ENCODE results near the gene FASTKD3.

FASTKD3 gene

GRCh38 chr5:7846327-7846726, 22.5 kb downstream of the FASTKD3 start:
- no peak for DNase-seq

GRCh38 chr5:7845557-7845956, 23.3 kb downstream of the FASTKD3 start:
- no peak for DNase-seq

- DNase-seq, result no peak
Observed at GRCh38 chr5:7844901-7845300, 23.9 kb downstream of the FASTKD3 start.

GRCh38 chr5:7842531-7842930, 26.3 kb downstream of the FASTKD3 start:
- no peak for DNase-seq

- no peak for DNase-seq
Observed at GRCh38 chr5:7837403-7837802, 31.4 kb downstream of the FASTKD3 start.

GRCh38 chr5:7834982-7835381, 33.8 kb downstream of the FASTKD3 start:
- no peak for DNase-seq

GRCh38 chr5:7828269-7828668, 40.6 kb downstream of the FASTKD3 start:
- no peak for DNase-seq

- no peak for DNase-seq
Observed at GRCh38 chr5:7827610-7828009, 41.2 kb downstream of the FASTKD3 start.

GRCh38 chr5:7825630-7826029, 43.2 kb downstream of the FASTKD3 start:
- no peak for DNase-seq

GRCh38 chr5:7824995-7825394, 43.8 kb downstream of the FASTKD3 start:
- DNase-seq, result no peak

GRCh38 chr5:7823594-7823993, 45.2 kb downstream of the FASTKD3 start:
- no peak for DNase-seq

- no peak for DNase-seq
Observed at GRCh38 chr5:7822449-7822848, 46.4 kb downstream of the FASTKD3 start.

- no peak for DNase-seq
Observed at GRCh38 chr5:7816535-7816901, 52.3 kb downstream of the FASTKD3 start.

- DNase-seq, result peak; percentile 62
Observed at GRCh38 chr5:7815892-7816534, 52.8 kb downstream of the FASTKD3 start.

GRCh38 chr5:7814816-7815215, 54.0 kb downstream of the FASTKD3 start:
- no peak for DNase-seq

- DNase-seq, result no peak
Observed at GRCh38 chr5:7813576-7813975, 55.3 kb downstream of the FASTKD3 start.

GRCh38 chr5:7813007-7813406, 55.8 kb downstream of the FASTKD3 start:
- DNase-seq, result no peak

GRCh38 chr5:7811715-7812114, 57.1 kb downstream of the FASTKD3 start:
- no peak for DNase-seq
